ENCODE results near the gene APRT.

DNA sequence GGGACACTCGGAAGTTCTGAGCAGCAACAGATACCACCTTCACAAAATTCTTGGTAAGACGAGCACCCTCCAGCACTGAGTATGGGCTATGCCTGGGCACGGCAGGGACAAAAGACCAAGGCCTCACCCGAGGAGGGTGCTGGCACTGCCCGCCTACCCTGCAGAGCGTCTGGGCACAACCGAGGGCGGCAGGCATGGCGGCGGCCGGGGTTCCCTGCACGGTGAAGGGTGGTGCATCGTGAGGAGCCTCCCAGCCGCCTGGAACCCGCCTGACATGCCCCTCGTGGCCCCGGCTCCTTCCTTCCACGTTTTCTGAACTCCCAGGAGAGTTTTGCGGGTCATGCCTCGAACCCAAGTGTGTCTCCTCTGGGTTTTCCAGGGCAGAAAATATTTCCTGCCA lies 26.1 kb upstream of the APRT start:
- TF ChIP-seq, protein P1, sequence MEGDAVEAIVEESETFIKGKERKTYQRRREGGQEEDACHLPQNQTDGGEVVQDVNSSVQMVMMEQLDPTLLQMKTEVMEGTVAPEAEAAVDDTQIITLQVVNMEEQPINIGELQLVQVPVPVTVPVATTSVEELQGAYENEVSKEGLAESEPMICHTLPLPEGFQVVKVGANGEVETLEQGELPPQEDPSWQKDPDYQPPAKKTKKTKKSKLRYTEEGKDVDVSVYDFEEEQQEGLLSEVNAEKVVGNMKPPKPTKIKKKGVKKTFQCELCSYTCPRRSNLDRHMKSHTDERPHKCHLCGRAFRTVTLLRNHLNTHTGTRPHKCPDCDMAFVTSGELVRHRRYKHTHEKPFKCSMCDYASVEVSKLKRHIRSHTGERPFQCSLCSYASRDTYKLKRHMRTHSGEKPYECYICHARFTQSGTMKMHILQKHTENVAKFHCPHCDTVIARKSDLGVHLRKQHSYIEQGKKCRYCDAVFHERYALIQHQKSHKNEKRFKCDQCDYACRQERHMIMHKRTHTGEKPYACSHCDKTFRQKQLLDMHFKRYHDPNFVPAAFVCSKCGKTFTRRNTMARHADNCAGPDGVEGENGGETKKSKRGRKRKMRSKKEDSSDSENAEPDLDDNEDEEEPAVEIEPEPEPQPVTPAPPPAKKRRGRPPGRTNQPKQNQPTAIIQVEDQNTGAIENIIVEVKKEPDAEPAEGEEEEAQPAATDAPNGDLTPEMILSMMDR (IDR thresholded peaks at IDR 0.05), result no peak
- TF ChIP-seq EZH2 (IDR thresholded peaks at IDR 0.05), result no peak

Measured in neural progenitor cell (in vitro differentiated cells).